ENCODE results near the gene FNBP1. TPM values are rescaled to one million over a fixed set of nuclear protein-coding genes. Genes with fewer than 3 reads are reported as not detected.

FNBP1 gene
- total and polyA plus RNA-seq, 2 of the 13 experiments (the other 11 are each of a cell fraction or from before 2014, with no cell fraction given), result 5.4 to 19.5 TPM

- TF ChIP-seq, protein P1, sequence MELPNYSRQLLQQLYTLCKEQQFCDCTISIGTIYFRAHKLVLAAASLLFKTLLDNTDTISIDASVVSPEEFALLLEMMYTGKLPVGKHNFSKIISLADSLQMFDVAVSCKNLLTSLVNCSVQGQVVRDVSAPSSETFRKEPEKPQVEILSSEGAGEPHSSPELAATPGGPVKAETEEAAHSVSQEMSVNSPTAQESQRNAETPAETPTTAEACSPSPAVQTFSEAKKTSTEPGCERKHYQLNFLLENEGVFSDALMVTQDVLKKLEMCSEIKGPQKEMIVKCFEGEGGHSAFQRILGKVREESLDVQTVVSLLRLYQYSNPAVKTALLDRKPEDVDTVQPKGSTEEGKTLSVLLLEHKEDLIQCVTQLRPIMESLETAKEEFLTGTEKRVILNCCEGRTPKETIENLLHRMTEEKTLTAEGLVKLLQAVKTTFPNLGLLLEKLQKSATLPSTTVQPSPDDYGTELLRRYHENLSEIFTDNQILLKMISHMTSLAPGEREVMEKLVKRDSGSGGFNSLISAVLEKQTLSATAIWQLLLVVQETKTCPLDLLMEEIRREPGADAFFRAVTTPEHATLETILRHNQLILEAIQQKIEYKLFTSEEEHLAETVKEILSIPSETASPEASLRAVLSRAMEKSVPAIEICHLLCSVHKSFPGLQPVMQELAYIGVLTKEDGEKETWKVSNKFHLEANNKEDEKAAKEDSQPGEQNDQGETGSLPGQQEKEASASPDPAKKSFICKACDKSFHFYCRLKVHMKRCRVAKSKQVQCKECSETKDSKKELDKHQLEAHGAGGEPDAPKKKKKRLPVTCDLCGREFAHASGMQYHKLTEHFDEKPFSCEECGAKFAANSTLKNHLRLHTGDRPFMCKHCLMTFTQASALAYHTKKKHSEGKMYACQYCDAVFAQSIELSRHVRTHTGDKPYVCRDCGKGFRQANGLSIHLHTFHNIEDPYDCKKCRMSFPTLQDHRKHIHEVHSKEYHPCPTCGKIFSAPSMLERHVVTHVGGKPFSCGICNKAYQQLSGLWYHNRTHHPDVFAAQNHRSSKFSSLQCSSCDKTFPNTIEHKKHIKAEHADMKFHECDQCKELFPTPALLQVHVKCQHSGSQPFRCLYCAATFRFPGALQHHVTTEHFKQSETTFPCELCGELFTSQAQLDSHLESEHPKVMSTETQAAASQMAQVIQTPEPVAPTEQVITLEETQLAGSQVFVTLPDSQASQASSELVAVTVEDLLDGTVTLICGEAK (IDR thresholded peaks at IDR 0.05), result no peak
- TF ChIP-seq, protein P1 (CRISPR knock-in tag; IDR thresholded peaks at IDR 0.05), result peak; percentile 37; the same call in 1 of the 2 replicates
- TF ChIP-seq HDAC1 (CRISPR knock-in tag; IDR thresholded peaks at IDR 0.05), result no peak
- TF ChIP-seq PHF8 (CRISPR knock-in tag; IDR thresholded peaks at IDR 0.05), result no peak
- no peak for TF ChIP-seq ZNF329 (CRISPR knock-in tag; IDR thresholded peaks at IDR 0.05; ENCODE audit: low read depth)
- TF ChIP-seq AKNA (CRISPR knock-in tag; IDR thresholded peaks at IDR 0.05; ENCODE audit: borderline replicate concordance), result no peak
- TF ChIP-seq STAG1 (CRISPR knock-in tag; IDR thresholded peaks at IDR 0.05), result peak; percentile 62
- TF ChIP-seq FLYWCH1 (CRISPR knock-in tag; IDR thresholded peaks at IDR 0.05), result no peak
- TF ChIP-seq ZNF317 (CRISPR knock-in tag; IDR thresholded peaks at IDR 0.05), result no peak
- no peak for TF ChIP-seq ZNF24 (IDR thresholded peaks at IDR 0.05)
- TF ChIP-seq HNF4A (CRISPR knock-in tag; IDR thresholded peaks at IDR 0.05), result no peak
- TF ChIP-seq SKI (IDR thresholded peaks at IDR 0.05; ENCODE audit: partially characterized antibody), result no peak
- TF ChIP-seq LCORL (IDR thresholded peaks at IDR 0.05), result no peak
- TF ChIP-seq LCORL (CRISPR knock-in tag; IDR thresholded peaks at IDR 0.05), result no peak
Observed at GRCh38 chr9:129885018-129885669, 157.8 kb downstream of the FNBP1 start (continued).
